HG02943 (cell line): Measurements from ENCODE around the gene TMCC1.

ENCODE experiments used
- ATAC-seq: cut with Tn5 transposase; IDR thresholded peaks from one replicate; pipeline ENCODE4 v1.9.1; 2021; ENCODE audit warnings: mild to moderate bottlenecking, low read depth, moderate library complexity; ENCODE audit not compliant: unreplicated experiment

Gene TMCC1

DNA sequence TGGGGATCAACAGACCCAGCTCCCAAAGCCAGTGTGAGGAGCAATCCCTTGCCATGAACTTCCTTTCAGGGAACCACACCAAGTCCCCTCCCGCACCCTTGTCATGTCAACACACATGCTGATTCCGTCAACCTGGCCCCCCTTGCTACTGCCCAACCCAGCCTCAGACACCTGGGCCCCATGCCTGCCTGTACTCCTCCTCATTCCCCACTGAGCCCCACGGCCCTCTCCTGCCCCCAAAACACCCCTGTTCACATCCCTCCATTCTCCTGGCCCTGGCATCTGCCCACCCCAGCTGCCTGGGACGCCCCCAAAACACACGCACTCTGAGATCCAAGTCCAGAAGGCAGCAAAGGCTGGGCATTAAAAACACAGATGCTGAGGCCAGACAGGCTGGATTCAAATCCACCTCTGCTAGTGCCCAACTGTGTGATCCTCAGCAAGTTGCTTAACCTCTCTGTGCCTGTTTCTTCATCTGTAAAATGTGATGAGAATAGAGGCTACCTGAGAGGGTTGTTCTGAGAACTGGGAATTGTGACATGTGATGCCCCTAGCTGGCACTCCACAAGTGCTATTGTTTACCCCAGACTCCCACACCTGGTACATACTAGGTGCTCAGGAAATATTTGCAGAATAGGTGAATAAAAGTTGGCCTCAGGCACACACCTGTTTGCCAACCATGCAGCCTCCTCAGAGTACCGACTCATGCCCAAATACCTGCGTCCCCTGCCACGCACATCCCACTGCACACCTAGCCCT lies 289.3 kb downstream of the TMCC1 start:
- no peak for ATAC-seq

DNA sequence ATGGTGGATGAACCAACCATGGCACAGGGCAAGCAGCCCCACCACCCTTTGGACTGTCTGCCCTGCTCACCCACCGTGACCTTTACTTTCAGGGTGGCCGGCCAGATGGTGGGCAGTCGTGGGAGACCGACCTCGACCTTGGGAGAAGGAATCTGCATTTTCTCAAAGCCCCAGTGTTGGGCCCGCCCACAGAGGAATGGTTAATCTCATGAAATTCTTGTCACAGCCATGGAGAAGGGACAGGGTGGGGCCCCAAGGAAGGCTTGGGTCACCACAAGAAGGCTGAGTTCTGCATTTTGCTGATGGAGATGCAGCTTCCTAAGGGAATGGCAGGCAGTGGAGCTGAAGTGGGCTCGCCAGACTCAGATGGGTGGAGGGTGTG lies 290.0 kb downstream of the TMCC1 start:
- ATAC-seq: no peak

DNA sequence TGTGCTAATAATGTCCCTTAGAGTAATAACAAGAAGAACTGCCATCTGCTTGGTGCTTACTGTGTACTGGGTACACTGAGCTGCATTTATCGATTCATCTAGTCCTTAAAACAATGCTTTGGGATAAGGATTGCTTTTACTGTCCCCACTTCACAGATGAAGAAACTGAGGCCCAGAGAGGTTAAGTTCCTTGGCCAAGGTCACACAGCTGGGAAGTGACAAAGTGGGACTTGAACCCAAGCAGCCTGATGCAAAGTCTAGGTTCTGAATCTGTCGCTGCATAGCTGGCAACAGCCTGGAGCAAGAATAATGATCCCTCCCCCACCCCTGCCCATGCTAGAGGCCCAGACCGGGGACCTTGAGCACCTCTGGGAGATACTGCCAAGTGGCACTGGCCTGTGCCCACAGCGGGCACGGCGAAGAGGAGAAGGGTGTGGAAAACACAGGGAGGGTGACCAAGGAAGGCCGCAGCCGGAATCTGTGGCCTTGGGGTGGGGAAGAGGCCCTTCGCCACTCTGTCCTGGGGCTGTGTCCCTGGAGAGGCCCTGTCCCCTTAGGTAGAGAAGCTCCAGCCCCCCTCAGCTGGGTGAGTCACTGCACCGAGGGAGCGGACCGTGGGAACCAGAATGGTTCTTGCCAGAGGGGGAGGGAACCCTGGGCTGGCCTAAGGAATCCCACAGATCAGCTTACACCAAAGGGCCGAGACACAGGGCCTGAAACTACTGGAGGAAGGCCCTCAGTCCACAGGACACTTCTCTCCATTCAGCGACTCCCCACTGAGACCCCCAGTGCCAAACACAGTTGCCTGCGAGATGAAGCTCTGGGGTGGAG lies 290.6 kb downstream of the TMCC1 start:
- ATAC-seq: no peak

DNA sequence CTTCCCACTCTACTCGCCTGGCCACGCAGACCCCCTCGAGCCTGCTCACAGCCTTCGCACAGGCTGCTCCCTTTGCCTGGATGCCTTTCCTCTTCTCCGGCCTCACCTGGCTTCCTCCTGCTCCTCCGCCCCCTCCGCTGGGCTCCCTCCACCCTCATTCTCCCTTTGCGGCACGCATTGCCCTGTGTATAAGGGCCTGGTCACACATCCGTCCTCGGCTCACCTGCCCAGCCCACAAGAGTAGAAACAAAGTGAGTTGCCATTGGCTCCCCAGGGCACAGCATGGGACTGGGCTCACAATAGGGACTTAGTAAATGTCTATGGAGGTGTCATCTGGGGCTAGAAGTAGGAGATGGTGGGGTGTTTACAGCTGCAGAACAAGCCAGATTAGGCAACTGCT lies 291.2 kb downstream of the TMCC1 start:
- no peak for ATAC-seq

DNA sequence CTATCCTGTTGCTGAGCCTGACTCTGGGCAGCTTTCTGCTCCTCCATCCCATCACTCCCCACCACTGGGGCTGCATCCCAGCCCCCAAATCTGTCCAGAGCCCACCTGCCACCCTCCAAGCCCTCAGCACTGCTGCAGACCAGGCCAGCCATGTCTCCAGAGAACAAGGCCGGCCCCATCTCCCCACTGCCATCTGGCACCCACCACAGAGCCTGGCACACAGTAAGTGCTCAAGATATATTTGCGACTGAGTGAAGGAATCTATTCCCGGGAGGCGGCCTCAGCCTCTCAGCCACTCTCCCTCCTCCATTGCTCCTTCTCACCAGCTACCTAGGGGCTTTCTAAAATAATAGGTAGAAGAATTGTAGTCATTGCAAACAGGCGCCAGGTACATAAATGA lies 291.8 kb downstream of the TMCC1 start:
- no peak for ATAC-seq

DNA sequence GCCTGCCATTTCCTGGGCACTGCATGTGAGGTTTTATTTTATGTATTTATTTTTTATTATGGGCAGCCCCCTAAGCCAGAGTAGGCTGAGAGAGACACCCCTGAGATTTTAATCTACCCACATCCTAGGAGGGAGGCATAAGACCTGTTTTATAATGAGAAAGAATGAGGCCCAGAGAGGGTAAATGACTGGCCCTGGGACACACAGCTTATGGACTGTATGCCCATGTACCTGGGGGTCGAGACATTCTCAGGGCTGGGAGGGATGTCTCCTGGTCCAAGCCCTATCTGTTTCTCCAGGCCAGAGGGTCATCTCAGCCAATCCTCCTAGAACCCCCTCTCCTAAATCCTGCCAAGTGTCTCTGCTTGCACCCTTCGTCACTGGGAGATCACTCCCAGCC lies 293.2 kb downstream of the TMCC1 start:
- ATAC-seq: no peak

DNA sequence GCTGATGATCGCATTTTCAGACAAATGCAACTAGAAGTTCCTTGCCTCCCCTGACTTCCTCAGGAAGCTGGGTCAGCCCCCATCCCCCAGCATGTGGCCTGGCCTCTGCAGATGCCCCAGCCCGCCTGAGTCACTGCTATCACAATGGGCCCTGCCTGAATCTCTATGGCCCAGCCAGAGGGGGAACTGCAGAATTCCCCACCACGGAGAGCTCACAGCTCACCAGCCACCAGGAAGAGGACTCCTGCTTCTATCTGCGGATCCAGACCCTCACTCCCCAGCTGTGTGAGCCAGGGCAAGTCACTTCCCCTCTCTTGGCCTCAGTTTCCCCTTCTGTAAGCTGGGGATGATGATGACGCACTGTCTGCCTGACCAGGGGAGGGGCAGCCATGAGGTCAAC lies 293.9 kb downstream of the TMCC1 start:
- ATAC-seq: no peak

DNA sequence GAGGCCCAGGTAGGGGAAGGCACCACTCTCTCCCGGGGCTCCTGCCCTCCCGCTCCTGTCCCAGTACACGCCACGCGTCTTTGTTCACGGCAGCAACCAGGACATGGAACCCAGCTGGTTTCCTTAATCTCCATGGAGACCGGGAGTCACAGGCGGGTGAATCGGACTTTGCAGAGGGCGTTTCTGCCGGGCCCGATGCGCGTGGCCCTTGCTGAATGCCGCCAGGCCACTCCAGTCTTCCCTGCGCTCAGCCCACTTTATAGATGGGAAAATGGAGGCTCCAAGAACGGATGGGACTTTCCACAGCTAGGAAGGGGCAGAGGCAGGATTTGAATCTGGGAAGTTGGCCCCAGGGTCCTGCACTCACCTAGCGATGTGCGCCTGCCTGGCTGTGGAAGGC lies 294.4 kb downstream of the TMCC1 start:
- no peak for ATAC-seq

DNA sequence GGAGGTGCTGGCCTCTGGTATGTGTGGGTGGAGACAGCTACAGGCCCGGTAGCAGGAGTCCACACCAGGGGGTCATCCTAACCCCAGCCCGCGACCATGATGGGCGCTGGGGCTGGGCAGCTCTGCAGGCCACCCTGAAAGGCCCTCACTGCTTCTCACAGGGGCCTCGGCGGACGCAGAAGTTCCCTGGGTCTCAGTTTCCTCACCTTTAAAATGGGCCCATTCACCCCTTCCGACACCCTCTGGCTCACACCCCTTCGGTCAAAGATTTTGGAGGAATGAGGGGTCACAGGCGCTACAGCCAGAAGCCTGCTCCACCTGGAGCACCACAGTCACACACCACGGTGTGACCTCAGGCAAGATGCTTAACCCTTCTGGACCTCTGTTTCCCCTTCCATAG lies 295.0 kb downstream of the TMCC1 start:
- no peak for ATAC-seq

DNA sequence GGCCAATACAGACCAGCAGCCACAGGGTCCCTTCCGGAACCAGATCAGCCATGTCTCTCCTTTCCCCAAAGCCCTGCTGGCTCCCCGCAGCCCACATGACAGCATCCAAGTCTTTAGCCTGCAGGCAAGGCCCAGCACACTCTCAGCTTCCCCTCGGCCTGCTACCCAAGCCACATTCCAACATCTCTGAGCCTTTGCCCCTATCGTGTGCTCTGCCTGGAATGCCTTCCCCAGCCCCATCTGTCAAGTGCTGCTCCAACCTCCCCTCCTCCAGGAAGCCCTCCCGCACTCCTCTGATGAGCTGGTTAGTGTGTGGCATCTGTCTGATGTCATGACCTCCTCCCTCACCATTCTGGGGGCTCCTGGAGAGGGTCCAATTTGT lies 295.5 kb downstream of the TMCC1 start:
- no peak for ATAC-seq
